GM19452 (cell line): ENCODE data around the gene GDF7.

ENCODE experiments used
- ATAC-seq: cut with Tn5 transposase; IDR thresholded peaks from one replicate; pipeline ENCODE4 v1.9.1; 2021; ENCODE audit not compliant: unreplicated experiment

The GDF7 gene

DNA sequence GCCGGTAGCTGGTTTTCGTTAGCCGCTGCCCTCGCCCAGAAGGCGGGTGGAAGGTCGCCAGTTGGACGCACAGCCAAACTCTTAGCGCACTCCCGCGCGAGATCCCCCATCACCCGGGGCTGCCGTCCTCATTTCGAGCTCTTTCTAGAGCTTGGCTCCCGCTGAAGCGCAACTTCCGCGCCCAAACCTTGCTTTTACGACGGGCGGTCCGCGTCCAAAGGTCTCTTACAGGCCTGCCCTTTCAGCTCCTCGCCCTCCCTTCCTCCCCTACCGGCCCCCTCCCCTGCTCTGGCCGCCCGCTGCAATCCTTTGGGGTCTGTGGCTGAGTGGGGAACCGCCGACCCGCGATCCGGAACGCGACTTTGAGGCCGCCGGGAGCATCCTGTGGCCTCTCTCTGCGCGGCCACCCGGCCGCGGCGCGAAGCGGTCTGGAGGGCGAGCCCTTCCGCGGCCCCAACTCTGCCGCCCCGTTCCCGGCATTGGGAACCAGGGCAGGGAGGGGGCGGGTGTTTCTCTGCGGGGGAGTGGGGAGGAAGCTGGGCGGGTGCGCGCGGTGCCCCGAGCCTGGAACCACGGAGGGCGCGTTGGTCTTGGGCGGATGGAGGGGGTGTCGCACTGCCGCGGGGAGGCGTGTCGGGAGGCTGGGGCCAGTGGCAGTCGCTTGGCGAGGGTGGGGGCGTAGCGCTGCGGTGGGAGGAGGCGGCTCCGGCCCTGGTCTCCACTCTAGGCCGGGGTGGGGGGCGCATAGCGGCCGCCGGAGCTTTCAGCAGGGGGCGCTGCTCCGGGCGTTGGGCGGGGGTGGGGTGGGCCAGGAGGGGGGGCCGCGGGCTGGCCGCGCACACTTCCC, at the start of gene GDF7:
TSS of gene GDF7 (plus strand) at position 841 of the 847 bp plus-strand sequence. CDS start 96 bp downstream, outside the sequence.
- no peak for ATAC-seq

DNA sequence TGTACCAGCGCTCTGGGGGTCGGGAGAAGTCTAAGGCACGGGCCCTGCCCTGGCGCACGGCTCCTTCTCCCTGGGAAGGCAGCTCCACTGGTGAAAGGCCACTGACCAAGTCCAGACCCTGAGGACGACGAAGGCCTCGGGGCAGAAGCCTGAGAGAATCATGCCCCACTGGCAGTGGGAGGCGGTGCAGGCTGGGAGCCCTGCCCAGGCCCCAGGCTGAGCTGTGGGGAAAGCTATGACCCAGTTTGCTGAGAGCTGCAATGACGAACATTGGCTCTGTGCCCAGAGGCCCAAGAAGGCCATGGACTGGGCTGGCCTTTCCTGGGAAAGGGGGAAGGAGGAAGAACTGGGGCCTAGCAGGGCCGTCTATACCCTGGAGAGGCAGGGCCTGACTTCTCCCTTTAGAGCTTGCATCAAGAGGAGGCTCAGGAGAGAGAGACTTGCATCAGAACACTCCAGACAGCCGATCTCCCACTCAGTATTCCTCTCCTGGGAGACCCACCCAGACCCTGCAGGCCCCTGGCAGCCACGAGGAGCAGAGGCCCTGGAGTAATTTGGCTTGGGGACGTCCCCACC, 49.0 kb upstream of the GDF7 start:
- ATAC-seq: no peak

DNA sequence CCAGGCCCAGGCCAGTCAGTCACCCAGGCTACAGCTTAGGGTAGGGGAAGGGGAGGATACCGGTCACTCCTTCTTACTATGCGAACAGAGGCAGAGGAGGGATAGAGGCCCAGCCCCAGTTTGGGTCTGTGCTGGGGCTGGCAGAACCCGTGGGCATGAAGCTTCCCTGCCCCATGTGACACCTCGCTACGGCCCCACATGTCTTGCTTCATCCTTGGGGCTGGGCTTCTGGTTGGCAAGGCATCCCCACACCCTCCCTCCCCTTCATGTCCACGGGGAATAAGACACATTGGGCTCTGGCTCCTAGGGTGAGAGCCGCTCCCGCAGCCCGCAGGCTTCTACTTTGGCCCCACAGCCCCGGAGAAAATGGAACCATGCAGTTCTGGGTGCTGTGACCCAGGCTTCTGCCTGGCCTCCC, 48.5 kb upstream of the GDF7 start:
- ATAC-seq: no peak

DNA sequence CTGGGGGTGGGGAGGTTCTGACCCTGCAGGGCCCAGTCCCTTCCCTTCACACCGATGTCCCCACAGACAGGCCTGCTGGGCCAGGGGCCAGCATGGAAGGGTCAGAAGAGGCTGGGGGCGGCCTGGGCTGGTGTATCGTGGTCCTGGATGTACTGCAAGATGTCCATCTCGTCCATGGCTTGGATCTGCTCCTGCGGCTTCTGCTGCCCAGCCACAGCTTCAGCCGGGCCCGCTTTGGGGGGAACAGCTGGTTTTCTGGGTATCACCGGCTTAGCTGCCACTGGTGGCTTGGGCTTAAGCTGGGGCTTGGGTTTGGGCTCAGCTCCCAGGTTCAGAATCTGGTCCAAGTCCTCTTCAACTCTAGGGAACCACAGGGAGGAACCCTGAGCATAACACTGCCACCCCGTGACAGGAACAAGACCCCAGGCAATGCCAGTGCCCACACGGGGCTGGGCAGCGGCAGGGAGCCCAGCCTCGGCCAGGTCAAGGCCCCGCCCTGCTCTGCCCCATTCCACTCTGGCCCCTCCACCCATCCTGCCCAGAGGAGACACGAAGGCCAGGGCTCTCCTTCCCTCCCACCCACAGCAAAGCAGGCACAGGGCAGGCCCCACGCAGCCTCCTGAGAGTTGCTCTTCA, 47.9 kb upstream of the GDF7 start:
- ATAC-seq: no peak

DNA sequence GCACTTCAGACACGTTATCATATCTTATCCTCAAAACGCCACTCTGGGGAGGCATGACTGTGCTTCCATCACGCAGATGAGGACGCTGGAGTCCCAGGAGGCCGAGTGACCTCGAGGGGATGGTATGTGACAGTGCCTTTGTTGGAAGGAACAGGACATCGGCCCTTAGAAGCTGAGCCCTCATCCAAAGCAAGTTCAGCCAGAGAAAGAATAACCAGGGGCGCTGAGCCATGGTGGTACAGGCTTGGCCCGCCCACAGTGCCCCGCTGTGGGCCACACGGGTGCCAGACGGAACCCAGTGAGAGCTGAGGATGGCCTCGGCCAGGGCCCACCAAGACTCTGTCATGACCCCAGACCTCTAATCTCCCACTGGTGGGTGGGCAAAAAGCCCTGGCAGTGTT, 47.3 kb upstream of the GDF7 start:
- ATAC-seq: no peak

DNA sequence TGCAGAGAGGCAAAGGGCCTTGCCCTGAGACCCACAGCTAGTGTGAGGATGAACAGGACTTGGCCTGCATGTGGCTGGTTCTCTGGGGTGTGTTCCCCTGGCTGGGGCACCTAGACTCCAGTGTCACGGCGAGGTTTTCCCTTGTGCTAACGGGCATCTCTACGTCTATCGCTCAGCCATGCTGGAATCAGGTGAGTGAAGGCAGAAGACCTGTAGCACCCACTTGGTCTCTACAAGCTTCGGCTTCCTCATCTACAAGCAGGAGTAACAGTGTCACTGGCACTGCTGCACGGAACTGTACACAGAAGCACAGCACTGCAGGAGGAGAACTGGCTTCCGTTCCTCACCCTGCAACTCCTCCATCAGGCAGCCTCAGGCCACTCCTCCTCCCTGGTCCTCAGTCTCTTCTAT, 46.7 kb upstream of the GDF7 start:
- no peak for ATAC-seq

DNA sequence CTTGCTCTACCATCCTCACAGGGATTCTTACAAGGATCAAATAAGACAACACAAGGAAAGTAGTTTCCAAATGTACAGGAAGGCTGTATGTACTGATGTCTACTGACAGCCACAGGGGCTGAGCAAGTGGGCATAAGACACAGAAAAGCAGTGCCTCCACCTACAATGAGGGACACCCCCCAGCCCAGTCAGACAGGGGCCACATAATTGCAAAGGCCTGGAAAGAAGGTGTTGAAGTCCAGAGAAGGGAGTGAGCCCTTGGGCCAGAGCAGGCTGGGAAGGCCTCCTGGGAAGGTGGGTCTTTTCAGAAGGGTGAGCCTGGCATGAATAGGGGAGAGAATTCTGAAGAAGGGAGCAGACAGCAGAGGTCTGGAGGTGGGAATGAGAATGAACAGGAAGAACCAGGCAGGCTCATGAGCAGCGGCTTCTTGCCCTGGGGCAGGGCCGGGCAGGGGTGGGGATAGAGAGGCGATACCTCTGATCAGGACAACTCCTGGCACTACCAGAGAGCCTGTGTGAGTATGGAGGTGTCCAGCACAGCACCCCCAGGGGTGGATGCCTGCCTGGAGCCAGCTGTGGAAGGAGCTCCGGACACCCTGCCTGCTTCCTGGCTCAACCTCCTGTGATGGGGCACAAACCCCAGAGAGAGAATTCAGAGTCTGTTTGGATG, 46.1 kb upstream of the GDF7 start:
- ATAC-seq: no peak

DNA sequence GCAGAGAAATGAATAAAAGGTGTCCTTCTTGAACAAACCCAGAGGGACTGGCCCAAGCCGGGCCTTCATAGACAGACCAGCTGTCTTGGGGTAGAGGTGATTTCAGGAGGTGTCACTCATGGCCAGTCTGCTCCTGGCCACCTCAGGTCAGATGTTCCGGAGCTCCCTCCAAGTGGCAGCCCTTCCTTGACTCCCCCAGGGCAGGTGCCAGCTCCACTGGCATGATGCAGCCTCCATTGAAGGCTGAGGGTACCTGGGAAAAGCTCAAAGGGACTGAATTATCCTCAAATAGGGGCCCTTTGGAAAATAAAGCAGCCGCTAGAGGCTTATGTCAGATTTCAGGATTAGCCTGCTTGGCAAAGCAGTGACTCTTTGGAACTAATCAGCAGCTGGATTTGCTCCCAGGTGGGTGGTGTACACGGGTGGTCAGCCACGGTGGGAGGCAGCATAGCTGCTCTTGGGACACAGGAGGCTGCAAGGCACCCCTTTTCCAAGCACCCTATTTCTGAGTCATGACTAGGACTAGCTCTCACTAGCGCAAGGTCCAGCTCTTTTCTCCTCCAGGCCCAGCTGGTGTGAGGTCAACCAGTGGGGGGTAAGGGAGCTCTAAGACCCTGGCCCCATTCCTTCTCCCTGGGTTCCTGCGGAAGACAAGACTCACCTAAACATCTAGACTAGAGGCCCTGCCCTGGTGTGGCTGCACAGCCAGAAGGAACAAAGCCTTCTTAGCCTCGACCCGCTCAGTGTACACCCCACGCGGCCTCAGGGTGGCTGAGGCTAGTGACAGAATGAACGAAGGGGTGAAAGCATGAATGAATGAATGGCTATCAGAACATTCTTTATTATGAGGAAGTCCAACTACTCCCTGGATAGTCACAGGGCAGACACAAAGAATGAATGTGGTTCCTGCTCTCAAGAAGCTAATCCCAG, 45.3 kb upstream of the GDF7 start:
- ATAC-seq: no peak

DNA sequence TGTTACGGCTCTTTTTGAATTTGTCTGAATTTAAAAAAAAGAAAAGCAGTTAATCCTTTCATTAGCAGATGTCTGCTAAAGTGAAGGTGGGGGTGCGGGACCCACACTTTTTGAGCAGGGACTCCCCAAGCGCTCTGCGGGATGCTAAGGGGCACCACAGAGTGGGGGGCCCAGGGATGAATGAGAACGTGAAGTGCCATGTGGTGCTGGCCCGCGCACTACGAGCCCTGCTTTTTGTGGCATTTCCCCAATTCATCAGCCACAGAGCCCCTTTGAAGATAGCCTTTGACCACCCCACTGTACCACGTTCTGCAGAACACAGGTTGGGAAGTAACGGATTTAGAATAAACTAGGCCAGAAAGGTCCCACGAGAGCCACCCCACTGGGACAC, 44.7 kb upstream of the GDF7 start:
- ATAC-seq: no peak

DNA sequence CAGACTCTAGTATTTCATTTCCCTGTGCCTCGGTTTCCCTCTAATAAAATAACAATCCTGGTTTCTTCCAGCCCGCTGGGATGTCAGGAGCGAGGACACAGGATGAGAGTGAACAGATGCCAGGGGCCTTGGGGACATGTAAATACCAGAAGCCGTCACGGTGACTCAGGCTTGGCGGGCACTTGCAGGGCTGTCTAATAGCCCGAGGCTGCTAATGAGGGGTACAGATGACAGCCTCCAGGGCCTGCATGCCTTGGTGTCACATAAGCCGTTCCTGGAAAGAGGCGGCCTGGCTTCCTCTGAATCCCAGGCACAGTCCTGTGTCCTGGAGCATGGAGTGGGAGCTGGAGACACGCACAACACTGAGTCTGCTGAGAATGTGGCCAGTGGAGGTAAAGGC, 44.2 kb upstream of the GDF7 start:
- ATAC-seq: no peak

DNA sequence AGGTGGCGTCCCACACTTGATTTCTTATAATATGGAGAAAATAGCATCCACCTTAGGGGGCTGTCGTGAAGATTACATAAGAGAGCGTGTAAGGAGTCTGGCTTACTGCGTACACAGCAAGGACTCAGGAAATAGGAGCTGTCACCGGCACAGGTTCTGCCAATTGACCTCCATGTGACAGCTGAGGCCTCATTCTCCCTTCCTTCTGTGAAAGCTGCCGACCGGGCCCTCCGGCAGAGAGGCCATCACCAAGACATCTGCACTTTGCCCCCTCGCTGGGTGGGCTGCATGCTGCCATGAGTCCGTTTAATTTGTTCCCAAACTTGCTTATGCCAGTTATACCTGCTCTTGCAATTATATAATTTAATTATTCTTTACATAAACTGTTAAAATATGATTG, 43.7 kb upstream of the GDF7 start:
- ATAC-seq: no peak

DNA sequence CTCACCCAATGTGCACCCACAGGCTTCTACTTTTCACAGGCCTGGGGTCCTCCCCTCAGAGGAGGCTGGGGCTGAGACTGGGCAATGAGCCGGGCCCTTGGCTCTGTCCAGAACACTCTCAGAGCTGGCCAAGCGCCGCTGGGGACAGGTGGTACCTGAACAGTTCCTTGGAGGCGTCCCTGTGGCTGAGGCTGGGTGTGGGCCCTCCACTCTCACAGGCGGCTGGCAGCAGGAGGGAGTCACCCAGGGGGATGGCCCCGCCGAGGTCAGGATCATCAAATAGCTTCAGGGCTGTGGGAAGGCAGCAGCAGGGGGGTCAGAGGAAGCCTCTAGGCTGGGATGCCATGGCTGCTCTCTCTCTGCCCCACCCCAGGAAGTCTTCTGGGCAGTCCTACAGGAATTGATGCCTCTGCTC, 43.2 kb upstream of the GDF7 start:
- ATAC-seq: no peak

DNA sequence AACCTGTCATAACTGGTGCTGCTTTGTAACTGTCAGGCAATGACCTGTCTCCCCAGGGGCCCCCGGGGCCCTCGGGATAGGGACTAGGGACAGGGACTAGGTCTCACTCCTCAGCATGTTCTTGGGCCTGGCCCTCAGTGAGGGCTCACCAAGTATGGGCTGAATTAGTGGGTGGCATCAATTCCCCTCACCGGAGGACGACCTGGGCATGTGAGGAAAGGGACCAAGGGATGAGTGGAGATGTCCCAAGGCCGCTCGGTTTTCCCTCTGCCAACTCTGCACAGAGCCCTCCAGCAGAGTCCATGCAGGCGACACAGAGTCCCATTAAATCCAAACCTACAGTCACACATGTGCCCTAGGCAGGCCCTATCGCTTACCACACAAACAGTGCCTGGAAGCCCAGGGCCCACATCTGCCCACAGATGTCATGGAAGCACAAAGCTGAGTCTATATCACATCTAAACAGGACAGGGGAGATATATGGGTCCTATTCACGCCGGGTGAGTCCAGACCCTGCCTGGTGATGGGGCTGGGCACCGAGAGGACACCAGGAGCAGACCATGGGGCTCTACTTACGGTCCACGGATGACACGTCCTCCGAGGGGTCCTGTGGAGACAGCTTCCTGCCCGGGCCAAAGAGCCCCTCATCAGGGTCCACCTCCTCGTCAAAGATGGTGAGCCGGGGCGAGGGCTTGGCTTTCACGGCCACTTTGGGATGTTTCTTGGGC, 42.6 kb upstream of the GDF7 start:
- ATAC-seq: no peak

DNA sequence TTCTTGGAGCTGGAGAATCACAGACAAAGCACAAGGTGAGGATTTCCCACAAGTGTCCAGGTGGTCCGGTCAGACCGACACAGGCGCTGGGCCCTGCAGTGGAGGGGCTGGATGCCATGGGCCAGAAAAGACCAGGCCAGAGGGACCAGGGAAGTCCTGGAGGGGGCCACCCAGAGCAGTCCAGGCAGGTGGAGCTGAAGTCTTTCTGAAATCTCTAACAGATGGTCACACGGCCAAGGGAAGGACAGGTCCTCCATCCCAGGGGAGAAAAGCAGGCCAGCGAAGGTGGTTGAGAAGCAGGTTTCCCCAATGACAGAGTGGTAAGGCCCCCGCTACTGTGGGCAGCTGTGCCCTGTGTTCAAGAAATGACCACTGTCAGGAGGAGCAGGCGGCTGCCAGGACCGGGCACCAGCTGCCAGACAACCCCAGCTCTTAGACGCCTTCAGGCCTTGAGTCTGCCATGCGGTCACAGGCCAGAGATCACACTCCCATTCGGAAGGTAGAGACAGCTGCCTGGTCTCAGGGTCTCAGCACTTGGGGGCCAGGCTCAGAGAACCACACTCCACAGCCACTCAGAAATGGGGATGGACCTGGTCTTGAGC, 42.0 kb upstream of the GDF7 start:
- no peak for ATAC-seq

DNA sequence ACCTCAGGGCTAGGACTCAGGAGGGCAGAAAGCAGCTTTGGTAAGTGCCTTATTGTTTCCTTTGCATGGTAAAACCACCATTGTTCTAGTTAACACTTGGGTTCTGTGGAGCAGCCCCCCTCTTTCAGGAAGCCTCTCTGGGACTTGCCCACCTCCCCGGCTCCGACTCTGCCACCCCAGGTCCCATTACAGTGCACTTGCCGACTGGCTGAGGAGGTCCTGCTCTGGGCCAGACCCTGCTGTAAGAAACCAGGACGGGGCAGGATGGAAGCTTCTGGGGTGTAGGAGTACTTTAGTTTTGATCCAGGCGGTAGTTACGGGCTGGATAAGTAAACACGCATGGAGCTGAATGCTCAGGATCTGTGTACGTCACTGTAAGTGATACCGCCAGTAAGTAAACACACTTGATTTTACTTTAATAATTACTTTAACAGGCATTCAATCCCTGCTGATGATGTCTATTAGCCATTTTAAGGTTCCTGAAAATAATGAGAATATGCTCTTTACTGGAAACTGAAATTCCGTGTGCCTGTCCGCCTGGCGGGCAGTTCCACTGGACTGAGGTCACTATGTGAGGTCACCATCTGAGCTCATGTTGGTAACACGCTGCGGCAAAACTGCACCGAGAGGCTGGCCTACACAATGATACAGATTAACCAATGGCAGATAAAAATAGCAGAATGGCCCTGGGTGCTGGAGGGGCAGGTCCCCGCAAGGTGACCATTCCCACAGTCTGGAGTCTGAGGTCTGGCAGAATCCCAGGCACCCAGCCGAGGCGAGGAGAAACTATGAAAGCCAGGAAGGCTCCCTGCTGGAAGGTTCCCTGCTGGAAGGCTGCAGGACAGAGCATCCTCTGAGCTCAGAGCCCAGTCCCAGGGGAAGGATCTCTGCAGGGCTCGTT, 41.2 kb upstream of the GDF7 start:
- no peak for ATAC-seq

DNA sequence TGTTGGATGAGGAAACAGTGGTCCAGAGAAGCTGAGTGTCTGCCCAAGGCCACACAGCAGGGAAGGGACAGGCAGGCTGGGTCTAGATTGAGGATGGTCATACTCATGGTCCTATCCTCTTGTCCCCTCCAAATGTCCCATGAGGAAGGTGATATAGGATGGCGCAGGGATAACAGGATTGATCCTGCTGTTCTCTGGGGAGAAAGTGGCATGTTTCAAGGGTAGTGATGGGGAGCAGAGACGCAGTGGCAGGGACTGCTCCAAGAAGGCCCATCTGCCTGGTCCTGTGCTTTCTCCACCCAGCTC, 40.6 kb upstream of the GDF7 start:
- no peak for ATAC-seq

DNA sequence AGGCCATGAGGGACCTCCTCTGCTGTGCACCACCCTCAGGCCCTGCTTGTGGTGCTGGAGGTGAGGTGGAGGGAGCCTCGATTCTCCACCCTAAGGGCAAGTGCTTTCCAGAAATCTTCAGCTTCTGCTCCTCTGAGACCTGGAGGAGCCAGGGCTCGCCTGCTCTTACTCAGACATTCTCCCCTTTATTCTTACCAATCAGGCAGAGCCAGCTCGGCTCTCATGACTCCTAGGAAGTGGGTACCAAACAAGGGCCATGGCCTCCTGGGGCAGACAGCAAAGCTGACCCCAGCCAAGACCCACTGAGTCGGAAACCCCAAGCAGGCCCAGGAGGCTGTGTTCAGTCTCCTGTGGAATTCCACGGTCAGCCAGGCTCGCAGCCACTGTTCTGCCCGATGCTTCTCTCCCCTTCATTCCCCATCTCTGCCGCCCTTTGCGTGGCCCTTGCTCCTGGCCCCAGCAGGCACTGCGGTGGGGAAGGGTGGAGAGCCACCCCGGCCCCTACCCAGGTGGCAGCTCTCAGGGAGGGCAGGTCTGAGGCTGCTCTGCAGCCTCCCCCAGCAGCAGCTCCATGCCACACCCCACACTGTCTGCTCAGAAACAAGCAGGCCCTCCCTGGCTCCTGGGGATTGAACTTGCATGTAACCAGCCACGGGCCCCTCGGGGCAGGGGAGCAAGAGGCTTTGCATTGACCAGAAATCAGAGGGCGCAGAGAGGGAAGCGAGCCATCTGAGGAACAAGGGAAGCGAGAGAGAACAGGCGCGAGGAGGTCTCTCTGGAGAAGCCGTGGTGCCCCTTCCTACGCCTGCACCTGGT, 40.0 kb upstream of the GDF7 start:
- ATAC-seq: no peak
